Activated B cell treated with CpG ODN at 0.5 μM for 24 hours (primary cell): ENCODE measurements around the gene USP3. TPM values are rescaled to one million over a fixed set of nuclear protein-coding genes. Genes with fewer than 3 reads are reported as not detected.
A peak's percentile ranks its signal among the peaks of the same experiment; 100 is the strongest.

Experiments
- ATAC-seq: fragments of 200-7000 bp; cut with Tn5 transposase; one replicate; pipeline ENCODE4 v1.10.0; 2021; ENCODE audit warnings: low read depth, mild to moderate bottlenecking, moderate library complexity
- CTCF ChIA-PET: fragments of 350-600 bp; sonication (Branson Sonifier 250); formaldehyde crosslinking; loops from one replicate; lab custom pipeline; 2021; ENCODE audit warnings: antibody characterized with exemption; lab: Charles Lee
- POLR2A ChIA-PET: fragments of 350-600 bp; sonication (Branson Sonifier 250); formaldehyde crosslinking; loops from one replicate; lab custom pipeline; 2021; ENCODE audit warnings: antibody characterized with exemption; lab: Charles Lee
- DNase-seq: peaks from one replicate; pipeline ENCODE4 v3.0.0; 2022
- H3K27ac Mint-ChIP-seq: one replicate; pipeline ENCODE4 v1.8.0; 2020; ENCODE audit warnings: mixed read lengths
- H3K27me3 Mint-ChIP-seq: one replicate; pipeline ENCODE4 v1.8.0; 2021; ENCODE audit warnings: mixed read lengths
- H3K36me3 Mint-ChIP-seq: one replicate; pipeline ENCODE4 v1.8.0; 2021; ENCODE audit warnings: low read depth, mixed read lengths
- H3K4me1 Mint-ChIP-seq: one replicate; pipeline ENCODE4 v1.8.0; 2021; ENCODE audit warnings: mixed read lengths
- H3K4me3 Mint-ChIP-seq: one replicate; pipeline ENCODE4 v1.8.0; 2020; ENCODE audit warnings: mild to moderate bottlenecking, mixed read lengths
- H3K9me3 Mint-ChIP-seq: one replicate; pipeline ENCODE4 v1.8.0; 2020; ENCODE audit warnings: mixed read lengths
- intact Hi-C: fragments of 100-400 bp; cut with micrococcal nuclease; formaldehyde crosslinking; loops from one replicate; pipeline ENCODE4 v1.15.1; 2024
- total RNA-seq: library from RNA; stranded (reverse); gene quantifications from 2 replicates; pipeline ENCODE4 v1.2.3, GENCODE V29; 2022
- TF ChIP-seq, protein P1 (sequence below): fragments of 200-600 bp; IDR thresholded peaks from one replicate; pipeline ENCODE4 v1.8.0; 2022; ENCODE audit warnings: antibody characterized with exemption, mild to moderate bottlenecking

USP3 gene
- total RNA-seq, 1 donor from 2014 or later, result 110 TPM

DNA sequence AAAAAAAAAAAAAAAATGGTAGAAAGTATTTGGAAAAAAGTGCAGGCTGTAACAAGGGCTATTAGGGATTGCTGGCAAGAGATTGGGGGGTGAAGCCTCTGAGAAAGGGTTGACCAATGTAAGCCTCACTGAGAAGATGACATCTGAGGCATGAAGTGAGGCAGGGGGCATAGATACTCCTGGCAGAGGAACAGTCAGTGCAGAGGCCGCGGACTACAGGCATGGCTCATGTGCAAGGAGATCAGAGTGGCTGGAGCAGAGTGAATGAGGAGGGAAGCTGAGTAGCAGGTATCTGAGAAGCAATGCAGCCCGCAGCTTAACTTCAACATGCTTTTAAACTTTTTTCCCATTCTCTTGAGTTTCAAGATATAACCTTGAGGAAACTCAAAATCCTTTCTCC is 98.2 kb downstream of the USP3 start:
- no peaks in the 10 kb centered on the region for H3K27me3 Mint-ChIP-seq

DNA sequence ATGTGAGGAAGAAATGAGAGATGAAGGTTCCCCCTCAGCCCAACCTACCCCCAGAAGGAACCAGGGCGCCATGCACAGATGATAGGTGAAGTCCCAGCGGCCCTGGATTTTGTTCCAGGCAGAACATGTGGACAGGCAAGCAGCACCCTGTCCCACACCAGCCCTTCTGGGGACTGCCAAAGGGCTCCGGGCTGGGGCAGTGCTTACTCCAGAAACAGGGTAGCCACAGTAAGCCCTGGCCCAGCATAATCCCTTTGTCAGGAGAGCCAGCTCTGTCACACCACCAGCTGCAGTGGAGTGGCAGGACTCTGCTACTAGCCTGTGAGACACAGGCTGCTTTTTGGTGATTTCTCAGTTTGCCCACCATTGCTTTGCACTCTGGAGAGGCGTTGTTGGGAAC is 99.1 kb downstream of the USP3 start:
- H3K27me3 Mint-ChIP-seq, result no peaks in the 10 kb centered on the region
- H3K4me3 Mint-ChIP-seq, result no peak overlapping the region
- ChIA-PET POLR2A (interaction anchor here (0.7 kb wide), 1 partner anchor 298 kb away, joined by 3 read pairs; no protein-coding TSS in a partner anchor), CTCF (no interaction called here)
- TF ChIP-seq, protein P1, sequence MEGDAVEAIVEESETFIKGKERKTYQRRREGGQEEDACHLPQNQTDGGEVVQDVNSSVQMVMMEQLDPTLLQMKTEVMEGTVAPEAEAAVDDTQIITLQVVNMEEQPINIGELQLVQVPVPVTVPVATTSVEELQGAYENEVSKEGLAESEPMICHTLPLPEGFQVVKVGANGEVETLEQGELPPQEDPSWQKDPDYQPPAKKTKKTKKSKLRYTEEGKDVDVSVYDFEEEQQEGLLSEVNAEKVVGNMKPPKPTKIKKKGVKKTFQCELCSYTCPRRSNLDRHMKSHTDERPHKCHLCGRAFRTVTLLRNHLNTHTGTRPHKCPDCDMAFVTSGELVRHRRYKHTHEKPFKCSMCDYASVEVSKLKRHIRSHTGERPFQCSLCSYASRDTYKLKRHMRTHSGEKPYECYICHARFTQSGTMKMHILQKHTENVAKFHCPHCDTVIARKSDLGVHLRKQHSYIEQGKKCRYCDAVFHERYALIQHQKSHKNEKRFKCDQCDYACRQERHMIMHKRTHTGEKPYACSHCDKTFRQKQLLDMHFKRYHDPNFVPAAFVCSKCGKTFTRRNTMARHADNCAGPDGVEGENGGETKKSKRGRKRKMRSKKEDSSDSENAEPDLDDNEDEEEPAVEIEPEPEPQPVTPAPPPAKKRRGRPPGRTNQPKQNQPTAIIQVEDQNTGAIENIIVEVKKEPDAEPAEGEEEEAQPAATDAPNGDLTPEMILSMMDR, result no peak
- H3K27ac Mint-ChIP-seq, result peak overlapping the region; percentile 1
- DNase-seq, result no peak
- H3K9me3 Mint-ChIP-seq, result no peaks in the 10 kb centered on the region
- peaks cover 17% of the 10 kb centered on the region for H3K36me3 Mint-ChIP-seq
- intact Hi-C loops, result loop anchor here (5.0 to 10.0 kb wide), 4 partner anchors 319 to 556 kb away; partner anchors contain the start of genes CIAO2A and SNX22
- H3K4me1 Mint-ChIP-seq, result peaks cover 57% of the 10 kb centered on the region
- ATAC-seq, result no peak

More for the DNA sequence above, 98.2 kb downstream of the USP3 start:
- H3K36me3 Mint-ChIP-seq, result peaks cover 8% of the 10 kb centered on the region
- intact Hi-C loops, result loop anchor here (5.0 to 10.0 kb wide), 4 partner anchors 318 to 555 kb away; partner anchors contain the start of genes CIAO2A and SNX22
- H3K4me1 Mint-ChIP-seq, result peaks cover 64% of the 10 kb centered on the region
- no peak for ATAC-seq
- no peaks in the 10 kb centered on the region for H3K9me3 Mint-ChIP-seq
- POLR2A ChIA-PET, result interaction anchor here (0.5 to 3.6 kb wide), 5 partner anchors 8 to 306 kb away, joined by 3 to 22 read pairs (median 3); partner anchors contain the start of gene USP3
- CTCF ChIA-PET, result interaction anchor here (0.9 to 4.2 kb wide), 3 partner anchors 7 to 136 kb away, joined by 5 to 27 read pairs (median 8); no protein-coding TSS in a partner anchor
- no peak overlapping the region for H3K27ac Mint-ChIP-seq
- peak overlapping the region; percentile 46 for H3K4me3 Mint-ChIP-seq
- TF ChIP-seq, protein P1, result no peak
- DNase-seq, result no peak

DNA sequence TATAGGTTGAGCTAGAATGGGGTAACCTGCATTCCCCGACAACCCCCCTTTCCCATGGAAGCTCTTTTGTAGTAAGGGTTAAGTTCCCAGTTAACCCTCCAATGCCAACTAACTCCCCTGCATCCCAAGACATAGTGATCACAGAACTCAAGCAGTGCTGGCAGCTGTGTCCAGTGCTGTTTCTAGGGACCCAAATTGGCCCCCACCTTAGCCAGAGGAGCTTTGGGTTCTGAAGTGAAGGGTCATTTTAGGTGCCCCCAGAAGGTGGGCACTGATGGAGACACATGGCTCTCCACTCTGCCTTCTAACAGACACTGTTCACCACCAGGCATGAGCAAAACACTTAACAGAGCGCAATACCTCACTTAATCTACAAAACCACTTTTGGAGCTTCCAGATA is 99.9 kb downstream of the USP3 start:
- no peak for DNase-seq
- Mint-ChIP-seq H3K4me3 (no peak overlapping the region), H3K27me3 (no peaks in the 10 kb centered on the region), H3K9me3 (no peaks in the 10 kb centered on the region), H3K4me1 (peaks cover 49% of the 10 kb centered on the region), H3K36me3 (peaks cover 24% of the 10 kb centered on the region), H3K27ac (no peak overlapping the region)
- TF ChIP-seq, protein P1, result no peak
- ChIA-PET CTCF (interaction anchor here (2.2 kb wide), 1 partner anchor 138 kb away, joined by 11 read pairs; no protein-coding TSS in a partner anchor), POLR2A (interaction anchor here (0.9 kb wide), 1 partner anchor 138 kb away, joined by 3 read pairs; no protein-coding TSS in a partner anchor)
- no peak for ATAC-seq
- intact Hi-C loops, result loop anchor here (5.0 to 10.0 kb wide), 4 partner anchors 319 to 557 kb away; partner anchors contain the start of genes CIAO2A and SNX22

GRCh38 chr15:63605036-63605435 is 100.6 kb downstream of the USP3 start:
- no peak for DNase-seq
- no peaks in the 10 kb centered on the region for H3K27me3 Mint-ChIP-seq
- H3K4me1 Mint-ChIP-seq, result peaks cover 42% of the 10 kb centered on the region
- H3K27ac Mint-ChIP-seq, result no peak overlapping the region
- intact Hi-C loops, result loop anchor here (10.0 kb wide), 1 partner anchor 320 kb away; no protein-coding TSS in a partner anchor
- ATAC-seq, result no peak
- no peak overlapping the region for H3K4me3 Mint-ChIP-seq
- peaks cover 27% of the 10 kb centered on the region for H3K36me3 Mint-ChIP-seq
- H3K9me3 Mint-ChIP-seq, result no peaks in the 10 kb centered on the region
- ChIA-PET CTCF (interaction anchor here (2.2 kb wide), 1 partner anchor 139 kb away, joined by 11 read pairs; no protein-coding TSS in a partner anchor), POLR2A (interaction anchor here (0.8 to 2.0 kb wide), 3 partner anchors 100 to 489 kb away, joined by 3 to 6 read pairs (median 3); partner anchors contain the start of gene CIAO2A)
- TF ChIP-seq, protein P1, result no peak

GRCh38 chr15:63605816-63606215 is 101.4 kb downstream of the USP3 start:
- Mint-ChIP-seq H3K9me3 (no peaks in the 10 kb centered on the region), H3K27ac (peak overlapping the region; percentile 84), H3K36me3 (peaks cover 32% of the 10 kb centered on the region), H3K4me1 (peaks cover 47% of the 10 kb centered on the region), H3K27me3 (no peaks in the 10 kb centered on the region), H3K4me3 (no peak overlapping the region)
- TF ChIP-seq, protein P1, result no peak
- DNase-seq (no peak), ATAC-seq (peak; percentile 43)
- intact Hi-C loops, result loop anchor here (10.0 kb wide), 1 partner anchor 321 kb away; no protein-coding TSS in a partner anchor
- CTCF ChIA-PET, result interaction anchor here (2.2 kb wide), 1 partner anchor 139 kb away, joined by 11 read pairs; no protein-coding TSS in a partner anchor
- POLR2A ChIA-PET, result interaction anchor here (0.8 to 2.0 kb wide), 2 partner anchors 101 to 488 kb away, joined by 3 to 6 read pairs; partner anchors contain the start of gene CIAO2A
